ENCODE data around the gene C11orf97.
"Not testable (repeated sequence)": the region's sequence is repeated elsewhere in the genome, so short reads cannot be mapped to it uniquely, and the experiment has no call there.

C11orf97 gene

DNA sequence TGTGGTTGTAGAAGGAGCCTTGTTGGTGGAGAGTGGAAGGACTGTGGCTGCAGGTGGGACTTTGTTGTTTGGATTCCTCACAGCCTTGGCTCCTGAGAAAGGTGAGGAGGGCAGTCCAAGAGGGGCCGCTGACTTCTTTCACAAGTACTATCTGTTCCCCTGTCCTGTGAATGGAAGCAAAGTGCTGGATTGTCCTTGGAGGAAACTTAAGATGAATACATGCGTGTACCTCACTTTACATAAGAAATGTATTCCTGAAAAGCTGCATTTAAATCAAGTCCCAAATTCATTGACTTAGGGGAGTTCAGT, 33.9 kb downstream of the C11orf97 start:
- no peak for TF ChIP-seq CTCF (IDR thresholded peaks at IDR 0.05; ENCODE audit: low read depth, low read length)
- no peak for DNase-seq (ENCODE audit: extremely low read depth, low read depth)

- no peak for DNase-seq (ENCODE audit: extremely low read depth, low read depth)
- TF ChIP-seq CTCF (IDR thresholded peaks at IDR 0.05; ENCODE audit: low read depth, low read length) = no peak
Measured at GRCh38 chr11:94546886-94547285, 34.6 kb downstream of the C11orf97 start.

- TF ChIP-seq CTCF (IDR thresholded peaks at IDR 0.05; ENCODE audit: low read depth, low read length) = no peak
- DNase-seq (ENCODE audit: extremely low read depth, low read depth) = no peak
Measured at GRCh38 chr11:94549146-94549545, 36.9 kb downstream of the C11orf97 start.

- no peak for DNase-seq (ENCODE audit: extremely low read depth, low read depth)
- no peak for TF ChIP-seq CTCF (IDR thresholded peaks at IDR 0.05; ENCODE audit: low read depth, low read length)
Measured at GRCh38 chr11:94550513-94550912, 38.3 kb downstream of the C11orf97 start.

GRCh38 chr11:94553938-94554337, 41.7 kb downstream of the C11orf97 start:
- TF ChIP-seq CTCF (IDR thresholded peaks at IDR 0.05; ENCODE audit: low read depth, low read length) = no peak
- no peak for DNase-seq (ENCODE audit: extremely low read depth, low read depth)

GRCh38 chr11:94555752-94556329, 43.6 kb downstream of the C11orf97 start:
- not testable (repeated sequence) for DNase-seq (ENCODE audit: extremely low read depth, low read depth)

DNA sequence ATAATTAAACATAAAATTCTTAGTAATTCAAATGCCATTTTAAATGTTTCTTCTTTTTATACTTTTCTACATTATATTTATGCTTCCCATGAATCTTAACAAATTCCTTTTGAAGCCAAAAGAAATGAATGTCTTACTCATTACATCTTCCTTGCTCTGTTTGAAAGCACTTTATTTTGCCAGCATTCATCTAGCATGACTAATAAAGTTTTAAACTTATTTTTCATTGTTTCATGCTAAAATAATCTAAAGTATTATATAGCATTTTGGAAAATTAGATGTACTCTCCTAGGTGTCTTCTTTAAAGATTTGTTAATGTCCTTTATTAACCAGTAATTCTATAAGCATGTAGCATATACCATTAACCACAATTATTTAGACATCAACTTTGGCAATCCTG, 45.2 kb downstream of the C11orf97 start:
- no peak for DNase-seq (ENCODE audit: extremely low read depth, low read depth)
- no peak for TF ChIP-seq CTCF (IDR thresholded peaks at IDR 0.05; ENCODE audit: low read depth, low read length)

DNA sequence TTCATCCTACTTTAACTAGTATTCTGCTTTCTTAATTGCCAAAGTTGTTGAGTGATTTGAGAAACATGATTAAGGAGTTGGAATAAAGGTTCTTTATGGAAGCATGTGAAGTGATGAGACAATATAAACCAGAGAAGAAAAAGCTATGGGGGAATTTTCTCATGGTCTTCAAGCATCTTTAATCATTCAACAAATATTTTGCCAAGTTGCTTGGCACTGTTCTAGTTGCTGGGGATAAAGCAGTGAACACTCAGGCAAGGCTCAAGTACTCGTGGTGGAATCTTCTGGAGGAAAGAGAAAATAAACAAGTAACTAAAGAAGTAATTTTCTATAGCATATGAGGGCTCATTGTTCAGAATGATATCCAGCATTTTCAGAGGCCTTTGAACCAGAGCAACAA, 45.7 kb downstream of the C11orf97 start:
- DNase-seq (ENCODE audit: extremely low read depth, low read depth) = no peak

More for the DNA sequence above, 45.7 kb downstream of the C11orf97 start:
- no peak for TF ChIP-seq CTCF (IDR thresholded peaks at IDR 0.05; ENCODE audit: low read depth, low read length)
